AG20443 (cell line): ENCODE data around the gene FILIP1L.
A peak's percentile ranks its signal among the peaks of the same experiment; 100 is the strongest.

ENCODE experiments used
- DNase-seq: peaks from one replicate; pipeline ENCODE4 v3.0.0; 2012; ENCODE audit warnings: low spot score, mixed read lengths

FILIP1L gene

GRCh38 chr3:100125161-100125938 lies 11.0 kb upstream of the FILIP1L start:
- DNase-seq, result no peak

DNA sequence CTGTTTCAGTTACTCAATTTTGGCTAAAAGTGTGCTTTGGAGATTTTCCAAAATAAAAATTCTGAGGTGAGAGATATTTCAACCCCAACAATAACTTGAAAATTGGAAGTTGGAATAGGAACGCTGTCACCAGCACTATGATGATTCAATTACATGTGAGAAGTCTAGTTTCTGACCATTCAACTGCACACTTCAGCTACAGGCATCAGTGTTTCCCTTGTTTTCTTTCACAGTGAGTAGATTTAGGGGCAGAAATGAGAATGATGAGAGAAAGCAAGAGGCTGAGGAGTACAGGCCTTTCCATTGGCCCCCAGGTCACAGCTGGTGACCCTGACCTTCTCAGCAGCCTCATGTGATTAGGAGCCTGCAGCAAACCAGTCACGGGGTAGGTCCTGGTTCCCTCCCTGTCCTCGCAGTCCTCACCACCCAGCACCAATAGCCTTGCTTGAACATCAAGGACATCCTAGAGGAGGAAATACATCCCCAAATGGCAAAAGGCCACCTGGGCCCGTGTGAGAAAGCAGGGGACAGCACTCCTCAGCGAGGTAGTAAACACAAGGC lies 10.0 kb upstream of the FILIP1L start:
- no peak for DNase-seq

- DNase-seq, result no peak
Measured at GRCh38 chr3:100123112-100123511, 8.8 kb upstream of the FILIP1L start.

GRCh38 chr3:100122321-100122720 lies 8.0 kb upstream of the FILIP1L start:
- no peak for DNase-seq

- DNase-seq, result no peak
Measured at GRCh38 chr3:100120693-100121092, 6.4 kb upstream of the FILIP1L start.

DNA sequence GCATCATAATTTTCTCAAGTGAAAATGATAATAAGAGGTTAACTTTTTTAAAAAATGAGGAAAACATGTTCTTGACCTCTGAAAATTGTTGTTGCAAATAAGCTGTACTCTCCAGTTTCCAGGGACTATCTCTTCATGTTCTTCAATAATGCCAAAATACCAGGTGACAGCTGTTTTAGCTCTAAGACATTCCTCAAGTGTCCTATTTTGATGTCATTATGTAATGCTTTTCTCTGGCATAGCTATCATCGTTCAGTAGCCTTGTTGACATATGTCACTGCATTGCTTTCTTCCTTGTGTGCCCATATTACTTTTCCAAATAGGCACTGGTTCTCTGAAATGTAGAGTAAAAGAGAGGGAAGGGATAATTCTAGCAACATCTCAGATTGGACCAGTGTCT lies 5.7 kb upstream of the FILIP1L start:
- no peak for DNase-seq

GRCh38 chr3:100117093-100117492 lies 2.8 kb upstream of the FILIP1L start:
- no peak for DNase-seq

DNA sequence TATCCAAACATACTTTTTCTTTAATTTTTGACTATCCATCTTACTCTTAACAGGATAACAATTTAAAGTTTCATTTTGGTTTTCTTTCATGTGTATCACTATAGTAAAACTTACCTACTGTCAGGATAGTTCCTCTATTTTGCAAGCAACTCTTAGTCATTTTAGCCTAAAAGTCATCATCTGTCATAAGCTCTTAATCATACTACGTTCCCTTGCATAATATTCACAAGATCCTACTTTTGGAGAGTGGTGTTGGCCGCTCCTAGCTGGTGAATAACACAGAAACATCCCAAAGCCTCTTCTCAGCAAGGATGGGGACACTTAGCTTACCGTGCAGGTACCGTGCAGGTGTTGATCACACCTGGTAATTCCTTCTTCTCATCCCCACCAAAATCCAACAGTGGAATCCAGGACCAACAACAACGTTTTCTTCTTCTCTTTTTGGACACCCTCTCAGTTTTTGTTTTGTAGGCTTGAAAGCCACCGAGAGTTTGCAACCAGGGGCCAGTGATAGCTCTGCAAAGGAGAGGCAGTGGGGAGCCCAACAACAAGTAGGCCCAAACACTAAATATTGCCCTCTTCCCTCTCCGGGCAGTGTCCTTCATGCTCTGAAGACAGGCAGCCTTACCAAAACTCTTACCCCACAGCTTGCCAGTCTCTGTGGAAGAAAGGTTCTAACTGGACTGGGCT lies 433 bp downstream of the FILIP1L start:
- no peak for DNase-seq

GRCh38 chr3:100111728-100112127 lies 2.6 kb downstream of the FILIP1L start:
- DNase-seq, result no peak

GRCh38 chr3:100110162-100110561 lies 4.1 kb downstream of the FILIP1L start:
- no peak for DNase-seq

DNA sequence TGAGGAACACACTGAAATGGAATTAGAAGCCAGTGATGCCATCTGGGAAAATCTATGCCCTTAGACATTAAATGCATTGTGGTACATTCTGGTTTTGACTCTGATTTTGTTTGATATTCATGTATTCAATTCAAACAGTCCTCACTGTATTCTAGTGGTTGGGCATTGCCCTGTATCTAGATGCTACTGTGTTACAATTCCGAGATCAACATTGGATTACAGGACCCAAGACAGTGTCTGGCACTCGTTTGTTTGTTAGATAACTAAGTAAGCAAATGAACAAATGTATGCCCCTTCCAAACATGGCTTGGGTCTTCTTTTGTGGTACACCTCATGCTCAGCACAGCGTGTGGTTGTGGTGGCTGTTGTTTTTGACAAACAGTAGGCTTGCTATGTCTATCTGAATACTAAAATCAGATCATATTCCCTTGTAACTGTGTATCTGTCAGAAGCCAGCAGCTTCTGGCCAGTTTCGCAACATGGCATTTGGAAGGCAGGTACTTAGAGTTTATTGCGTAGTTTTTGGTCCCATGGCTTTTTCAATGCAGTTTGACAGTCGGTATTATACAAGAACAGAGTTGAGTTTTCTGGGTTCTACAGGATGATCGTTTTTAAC lies 5.7 kb downstream of the FILIP1L start:
- no peak for DNase-seq

DNA sequence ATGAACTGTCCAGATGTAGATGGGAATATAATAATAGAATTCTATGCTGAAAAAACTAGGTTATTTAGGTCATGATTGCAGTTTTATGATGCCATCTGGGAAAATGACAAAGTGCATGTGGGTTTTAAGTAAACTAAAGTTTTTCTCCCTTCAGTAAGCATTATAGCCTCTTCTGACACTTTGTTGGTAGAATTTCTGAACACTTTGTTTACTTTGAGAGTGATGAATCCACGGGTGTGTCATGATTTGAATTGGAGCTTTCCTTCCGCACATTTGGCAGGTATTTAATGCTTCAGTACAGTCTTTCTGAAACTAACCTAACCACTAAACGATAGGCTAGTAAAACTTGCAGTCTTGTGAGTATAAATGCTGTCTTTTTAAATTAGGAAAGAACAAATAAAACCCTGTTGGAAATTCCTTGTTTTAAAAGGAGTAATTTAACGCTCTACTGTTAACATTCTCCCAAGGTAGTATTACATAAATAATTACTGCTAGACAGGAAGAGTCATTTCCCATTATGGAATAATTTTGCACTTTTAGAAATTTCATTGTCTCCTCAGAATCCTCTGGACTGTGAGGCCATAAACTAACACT lies 7.0 kb downstream of the FILIP1L start:
- DNase-seq, result no peak

DNA sequence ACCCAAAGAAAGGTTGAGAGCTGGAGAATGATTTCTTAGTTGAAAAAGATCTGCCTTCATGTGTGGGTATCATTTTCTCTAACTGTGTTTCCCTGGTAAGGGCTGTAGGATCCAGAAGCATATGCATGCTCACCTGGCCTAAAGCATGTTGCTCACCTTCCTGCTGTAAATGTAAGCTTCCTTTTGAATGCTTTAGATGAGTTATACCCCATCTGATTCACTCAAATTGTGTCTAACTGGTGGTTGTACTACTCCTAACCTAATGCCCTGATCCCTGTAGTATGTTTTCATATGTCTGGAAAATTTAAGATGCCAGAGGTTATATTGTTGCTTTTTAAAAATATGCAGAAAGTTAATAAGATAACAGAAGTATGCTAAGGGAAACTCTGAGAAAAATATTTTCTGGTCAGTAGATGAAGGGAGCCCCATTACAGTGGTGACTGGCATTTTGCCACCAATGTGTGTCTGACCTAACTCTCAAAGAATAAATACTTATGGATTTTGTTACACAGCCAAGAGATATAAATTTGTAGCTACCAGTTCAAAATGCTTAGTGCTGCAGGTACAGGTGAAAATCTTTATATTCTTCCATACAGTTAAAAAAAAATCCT lies 7.7 kb downstream of the FILIP1L start:
- DNase-seq, result no peak

GRCh38 chr3:100106094-100106493 lies 8.2 kb downstream of the FILIP1L start:
- no peak for DNase-seq

- no peak for DNase-seq
Measured at GRCh38 chr3:100105501-100105900, 8.8 kb downstream of the FILIP1L start.

GRCh38 chr3:100104817-100105413 lies 9.4 kb downstream of the FILIP1L start:
- DNase-seq, result no peak

DNA sequence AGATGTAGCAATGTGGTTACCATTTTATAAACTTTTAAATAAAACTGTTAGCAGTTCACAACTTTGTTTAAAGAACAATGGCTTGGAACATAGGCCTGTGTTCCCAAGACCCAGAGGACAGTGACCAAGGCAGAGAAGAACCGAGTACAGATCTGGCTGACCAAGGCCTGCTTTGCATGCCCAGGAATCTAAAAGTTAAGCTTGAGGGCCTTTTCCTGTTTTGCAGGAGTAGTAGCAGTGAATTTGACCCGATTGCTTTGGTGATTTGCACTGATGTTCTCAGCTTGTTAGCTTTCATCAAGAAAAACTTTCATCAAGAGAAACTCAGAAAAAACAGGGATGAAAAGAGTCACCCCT lies 9.9 kb downstream of the FILIP1L start:
- DNase-seq, result no peak

DNA sequence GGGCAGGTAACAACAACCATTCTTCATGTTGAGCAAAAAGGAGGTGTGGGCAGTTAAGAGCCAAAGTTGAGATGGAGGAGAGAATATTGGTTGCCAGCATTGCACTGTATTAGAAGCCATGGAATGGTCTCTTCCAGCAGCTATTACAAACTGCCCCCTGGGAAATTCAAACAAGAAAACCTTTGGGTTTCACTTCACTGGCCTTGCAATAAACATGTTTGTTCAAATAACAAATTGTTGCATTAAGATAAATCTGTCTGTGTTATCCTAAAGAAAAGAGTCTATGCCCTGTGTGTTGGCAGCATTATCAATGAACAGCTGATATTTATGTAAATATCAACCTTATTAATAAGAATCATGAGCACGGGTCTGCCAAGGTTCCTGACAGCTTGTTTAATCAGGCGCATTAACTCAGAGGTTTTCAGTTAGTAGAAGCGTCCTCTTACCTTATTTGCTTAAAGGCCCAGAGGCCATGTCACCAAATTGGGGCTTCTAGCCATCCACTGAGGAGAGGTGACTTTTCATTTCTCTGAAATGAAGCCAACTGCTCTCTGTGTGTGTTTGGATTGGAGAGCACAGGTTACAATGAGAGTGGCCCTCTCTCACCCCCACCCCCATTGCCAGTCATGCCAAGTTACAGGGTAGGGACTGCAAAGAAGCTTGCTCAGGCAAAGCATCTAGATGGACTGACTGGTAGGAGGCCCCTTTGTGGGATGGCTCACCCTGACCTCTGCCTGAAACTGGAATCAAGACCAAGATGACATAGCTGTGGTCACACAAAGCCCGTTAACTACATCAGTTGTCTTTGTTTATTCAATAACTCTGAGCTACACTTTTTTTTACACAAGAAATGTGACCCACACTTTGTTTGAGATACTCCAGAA lies 10.5 kb downstream of the FILIP1L start:
- peak; percentile 58 for DNase-seq

DNA sequence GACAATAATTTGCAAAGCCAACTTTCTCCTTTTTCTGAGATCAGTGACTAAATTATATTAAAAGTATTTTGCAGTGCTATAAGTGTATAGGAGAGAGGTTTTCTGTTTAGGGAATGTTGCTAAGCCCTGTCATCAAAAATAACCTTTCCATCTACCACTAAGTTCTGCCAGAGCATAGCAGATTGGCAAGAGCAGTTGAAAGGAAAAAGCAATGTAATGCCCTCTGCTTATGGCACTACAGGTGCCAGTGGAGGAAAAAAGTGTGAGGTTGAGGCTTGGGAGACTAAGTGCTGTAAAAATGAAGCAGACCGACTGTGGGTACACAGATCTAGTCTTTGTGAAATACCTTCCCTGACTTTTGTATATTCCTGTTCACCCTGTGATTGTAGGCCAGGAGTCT lies 11.5 kb downstream of the FILIP1L start:
- DNase-seq, result no peak

GRCh38 chr3:100100425-100100824 lies 13.9 kb downstream of the FILIP1L start:
- DNase-seq, result peak; percentile 42

GRCh38 chr3:100099621-100100020 lies 14.7 kb downstream of the FILIP1L start:
- DNase-seq, result no peak
